Measurements from ENCODE around the gene C1QTNF12.
"Not testable (repeated sequence)": the region's sequence is repeated elsewhere in the genome, so short reads cannot be mapped to it uniquely, and the experiment has no call there.

C1QTNF12 gene

GRCh38 chr1:1199961-1200875 lies 46.3 kb downstream of the C1QTNF12 start:
- DNase-seq (ENCODE audit: low read depth in 3 of 3), result no peak

GRCh38 chr1:1199141-1199960 lies 47.2 kb downstream of the C1QTNF12 start:
- DNase-seq (ENCODE audit: low read depth in 3 of 3), result no peak

- no peak for DNase-seq (ENCODE audit: low read depth in 3 of 3)
Observed at GRCh38 chr1:1198423-1199140, 47.9 kb downstream of the C1QTNF12 start.

GRCh38 chr1:1197551-1198422 lies 48.7 kb downstream of the C1QTNF12 start:
- DNase-seq (ENCODE audit: low read depth in 3 of 3), result no peak

- no peak for DNase-seq (ENCODE audit: low read depth in 3 of 3)
Observed at GRCh38 chr1:1197188-1197500, 49.4 kb downstream of the C1QTNF12 start.

GRCh38 chr1:1196431-1197187 lies 49.9 kb downstream of the C1QTNF12 start:
- no peak for DNase-seq (ENCODE audit: low read depth in 3 of 3)

- not testable (repeated sequence) for DNase-seq (ENCODE audit: low read depth in 3 of 3)
Observed at GRCh38 chr1:1195726-1196125, 50.8 kb downstream of the C1QTNF12 start.

- DNase-seq (ENCODE audit: low read depth in 3 of 3), result no peak
Observed at GRCh38 chr1:1194723-1195122, 51.8 kb downstream of the C1QTNF12 start.
